Right lobe of liver (tissue), 6 donors: ENCODE results near the gene KAT5. TPM values are rescaled to one million over a fixed set of nuclear protein-coding genes. Genes with fewer than 3 reads are reported as not detected.
"Not testable (repeated sequence)": the region's sequence is repeated elsewhere in the genome, so short reads cannot be mapped to it uniquely, and the experiment has no call there.

Experiments
- ATAC-seq, 4 donors: fragments of 200-7000 bp; cut with Tn5 transposase; one replicate each; pipeline ENCODE4 v1.9.1; 2020; ENCODE audit warnings: mild to moderate bottlenecking in 4 of 4, moderate library complexity in 4 of 4
- DNase-seq, 3 donors: peaks; one replicate each; pipeline ENCODE4 v3.0.0-alpha.2; 2020
- H3K27ac ChIP-seq, 3 donors: fragments of 200-600 bp; one replicate each; pipeline ENCODE4 v1.8.0; 2022
- H3K27me3 ChIP-seq, 2 donors: fragments of 200-600 bp; one replicate each; pipeline ENCODE4 v1.8.0; 2022
- H3K36me3 ChIP-seq, 4 donors: fragments of 200-600 bp; sonication (generic) in 1 of 4; one replicate each; pipeline versions ENCODE4 v1.5.1 to v1.8.0; 2017 to 2022; ENCODE audit warnings: control low read depth in 1 of 4
- H3K4me1 ChIP-seq, 4 donors: fragments of 200-600 bp; sonication (generic) in 1 of 4; one replicate each; pipeline versions ENCODE4 v1.5.1 to v1.8.0; 2017 to 2022; ENCODE audit warnings: control low read depth in 1 of 4
- H3K4me3 ChIP-seq, 3 donors: fragments of 200-600 bp; one replicate each; pipeline ENCODE4 v1.8.0; 2022
- H3K9me3 ChIP-seq, 4 donors: fragments of 200-600 bp; sonication (generic) in 1 of 4; one replicate each; pipeline versions ENCODE4 v1.5.1 to v1.8.0; 2017 to 2022; ENCODE audit warnings: control low read depth in 1 of 4
- CTCF ChIP-seq, 4 donors: fragments of 200-600 bp in 3 of 4; fragments of 450-650 bp in 1 of 4; IDR thresholded peaks; one replicate each; pipeline versions ENCODE4 v1.5.1 to v1.8.0; 2016 to 2022; ENCODE audit warnings: antibody characterized with exemption in 4 of 4, mild to moderate bottlenecking in 2 of 4
- POLR2A ChIP-seq: fragments of 450-650 bp; IDR thresholded peaks from one replicate; pipeline ENCODE4 v1.6.1; 2017; ENCODE audit warnings: antibody characterized with exemption, mild to moderate bottlenecking
- WGBS: methylation state at CpG from one replicate; pipeline ENCODE4 v1.1.6; 2018; ENCODE audit warnings: low coverage, low lambda C conversion rate; ENCODE audit not compliant: insufficient coverage; ENCODE audit errors: missing lambda C conversion rate; 5-methylcytosine and 5-hydroxymethylcytosine counted together
- intact Hi-C, 2 donors: fragments of 100-400 bp; cut with DNase I; formaldehyde crosslinking; loops; one replicate each; pipeline versions ENCODE4 v1.11.2 to v1.14.1; 2022
- total RNA-seq, 6 experiments: library from RNA; depleted of rRNA in 2 of 6; stranded (reverse); fragments of >200 nt in 2 of 6; fragmentation: NEBNext Ultra II Directional in 3 of 6; extraction: Animal tissue kit (Norgen Biotek cat#: 25700) in 3 of 6; gene quantifications; one replicate each; pipeline versions ENCODE4 v1.1.0 to v1.2.4, GENCODE V29; 2016 to 2023
- donor health status: DM: no; HTN: yes; CAD: no.
- donor health status: DM: no; HTN: no; CAD: no.
- donor health status: DM: no; HTN: no; CAD: no.
- donor health status: DM: no; HTN: yes; CAD: no.
- donor health status: DM: no; HTN: yes; CAD: no.

Gene KAT5
- total RNA-seq, 6 experiments from 2014 or later, result 17.8 to 30.4 (median 24.0) TPM

- Histone ChIP-seq H3K36me3 (no peaks in the 10 kb centered on the region), H3K27ac (no peak overlapping the region), H3K4me3 (no peak overlapping the region), H3K27me3 (no peaks in the 10 kb centered on the region), H3K4me1 (no peaks in the 10 kb centered on the region), H3K9me3 (no peaks in the 10 kb centered on the region)
- ATAC-seq (no peak), DNase-seq (no peak)
- intact Hi-C loops, result no loop called here
- 96% methylated on average over 5 of the region's 15 CpGs for WGBS
- TF ChIP-seq POLR2A (no peak), CTCF (IDR thresholded peaks at IDR 0.05) (no peak)
Measured at GRCh38 chr11:65727865-65728264, 15.8 kb downstream of the KAT5 start.

- ATAC-seq (no peak), DNase-seq (no peak)
- no peaks in the 10 kb centered on the region for H3K4me1 ChIP-seq
- 68% methylated on average over 2 of the region's 5 CpGs for WGBS
- no peak for TF ChIP-seq POLR2A
- no peak for TF ChIP-seq CTCF (IDR thresholded peaks at IDR 0.05)
- intact Hi-C loops, result no loop called here
- no peaks in the 10 kb centered on the region for H3K36me3 ChIP-seq
- no peaks in the 10 kb centered on the region for H3K9me3 ChIP-seq
- no peak overlapping the region for H3K27ac ChIP-seq
- H3K27me3 ChIP-seq, result no peaks in the 10 kb centered on the region
- no peak overlapping the region for H3K4me3 ChIP-seq
Measured at GRCh38 chr11:65730461-65730860, 18.4 kb downstream of the KAT5 start.

GRCh38 chr11:65735111-65735510 is 23.1 kb downstream of the KAT5 start:
- H3K27me3 ChIP-seq, ATAC-seq, H3K27ac ChIP-seq, H3K4me1 ChIP-seq, intact Hi-C loops, DNase-seq, H3K36me3 ChIP-seq, H3K4me3 ChIP-seq, H3K9me3 ChIP-seq: not testable (repeated sequence)
- WGBS, result 87% methylated on average over 2 of the region's 4 CpGs

- DNase-seq (no peak), ATAC-seq (no peak)
- intact Hi-C loops, result no loop called here
- Histone ChIP-seq H3K36me3 (no peaks in the 10 kb centered on the region), H3K27ac (no peak overlapping the region), H3K27me3 (no peaks in the 10 kb centered on the region), H3K4me3 (no peak overlapping the region), H3K9me3 (no peaks in the 10 kb centered on the region), H3K4me1 (no peaks in the 10 kb centered on the region)
- TF ChIP-seq POLR2A (no peak), CTCF (IDR thresholded peaks at IDR 0.05) (no peak)
Measured at GRCh38 chr11:65736810-65737209, 24.8 kb downstream of the KAT5 start.

GRCh38 chr11:65739022-65739421 is 27.0 kb downstream of the KAT5 start:
- Histone ChIP-seq H3K4me1 (no peaks in the 10 kb centered on the region), H3K9me3 (no peaks in the 10 kb centered on the region), H3K27ac (no peak overlapping the region), H3K4me3 (no peak overlapping the region), H3K36me3 (no peaks in the 10 kb centered on the region), H3K27me3 (no peaks in the 10 kb centered on the region)
- whole genome bisulfite sequencing, result 79% methylated on average over 2 of the region's 2 CpGs
- no peak for TF ChIP-seq POLR2A
- no peak for TF ChIP-seq CTCF (IDR thresholded peaks at IDR 0.05)
- DNase-seq (no peak), ATAC-seq (no peak)
- intact Hi-C loops, result no loop called here
